ENCODE results near the gene TAL2.

The TAL2 gene

GRCh38 chr9:105662184-105663104, at the start of gene TAL2:
TAL2 (plus strand) TSS chr9:105662457; CDS start chr9:105662497, 40 bp downstream.
- DNase-seq (no peak), ATAC-seq (no peak)
- no peaks in the 10 kb centered on the region for H3K4me1 Mint-ChIP-seq
- H3K9me3 Mint-ChIP-seq, result no peaks in the 10 kb centered on the region
- no peak within 1 kb of the TSS for H3K4me3 Mint-ChIP-seq
- no peak within 1 kb of the TSS for H3K27ac Mint-ChIP-seq
- H3K27me3 Mint-ChIP-seq, result peaks cover 13% of the 10 kb centered on the region
- no peaks in the 10 kb centered on the region for H3K36me3 Mint-ChIP-seq (ENCODE audit: low read depth)

DNA sequence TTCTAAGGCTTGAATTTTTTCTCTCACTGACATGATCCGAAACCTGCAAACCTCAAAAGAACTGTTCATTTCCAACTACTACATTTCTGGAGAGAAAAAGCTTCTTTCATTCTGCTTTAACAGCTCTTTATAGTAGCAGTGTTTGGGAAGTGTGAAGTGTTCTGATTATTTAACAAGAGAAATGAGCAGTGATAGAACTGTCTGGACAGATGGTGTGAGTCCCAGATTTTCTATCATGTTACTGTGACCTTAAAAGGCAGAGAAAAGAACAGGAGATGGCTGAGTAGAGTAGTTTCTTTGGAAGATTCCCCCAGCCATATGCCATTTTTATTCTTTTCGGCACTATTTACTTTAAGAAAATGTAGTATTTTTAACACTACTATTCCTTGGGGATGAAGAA, 41.3 kb upstream of the TAL2 start:
- ATAC-seq (no peak), DNase-seq (no peak)
- Mint-ChIP-seq H3K4me1 (no peaks in the 10 kb centered on the region), H3K36me3 (ENCODE audit: low read depth) (peaks cover 18% of the 10 kb centered on the region), H3K4me3 (no peak overlapping the region), H3K27me3 (no peaks in the 10 kb centered on the region), H3K27ac (no peak overlapping the region), H3K9me3 (no peaks in the 10 kb centered on the region)

- Mint-ChIP-seq H3K4me1 (no peaks in the 10 kb centered on the region), H3K9me3 (no peaks in the 10 kb centered on the region), H3K27me3 (no peaks in the 10 kb centered on the region), H3K36me3 (ENCODE audit: low read depth) (peaks cover 35% of the 10 kb centered on the region), H3K4me3 (no peak overlapping the region), H3K27ac (no peak overlapping the region)
- ATAC-seq, result no peak
- no peak for DNase-seq
Measured at GRCh38 chr9:105625088-105625487, 37.2 kb upstream of the TAL2 start.

DNA sequence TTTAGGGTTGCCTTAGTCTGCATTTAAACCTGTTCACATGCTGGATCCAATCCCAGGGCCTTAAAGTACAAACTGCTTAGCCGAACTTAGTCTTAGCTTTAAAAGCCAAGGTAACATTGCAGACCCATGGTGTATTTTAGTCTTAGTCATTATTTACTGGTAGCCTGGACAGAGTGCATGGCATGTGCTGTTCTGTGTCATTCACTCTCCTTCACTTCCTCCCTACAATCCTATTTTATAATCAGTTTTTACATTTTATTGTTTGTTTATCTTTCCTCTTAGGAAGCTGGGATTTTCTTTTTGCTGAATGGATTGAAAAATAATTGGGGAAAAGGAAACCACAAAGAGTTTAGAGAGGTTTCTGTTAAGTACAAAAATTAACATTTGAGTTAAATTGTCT, 29.4 kb upstream of the TAL2 start:
- ATAC-seq (no peak), DNase-seq (no peak)
- H3K4me1 Mint-ChIP-seq, result no peaks in the 10 kb centered on the region
- no peak overlapping the region for H3K27ac Mint-ChIP-seq
- H3K27me3 Mint-ChIP-seq, result no peaks in the 10 kb centered on the region
- H3K9me3 Mint-ChIP-seq, result no peaks in the 10 kb centered on the region
- peaks cover 27% of the 10 kb centered on the region for H3K36me3 Mint-ChIP-seq (ENCODE audit: low read depth)
- H3K4me3 Mint-ChIP-seq, result no peak overlapping the region

GRCh38 chr9:105633411-105633810, 28.8 kb upstream of the TAL2 start:
- Mint-ChIP-seq H3K27me3 (no peaks in the 10 kb centered on the region), H3K9me3 (no peaks in the 10 kb centered on the region), H3K27ac (peak overlapping the region; percentile 16), H3K4me3 (no peak overlapping the region), H3K36me3 (ENCODE audit: low read depth) (peaks cover 27% of the 10 kb centered on the region), H3K4me1 (no peaks in the 10 kb centered on the region)
- ATAC-seq (no peak), DNase-seq (no peak)

- H3K27ac Mint-ChIP-seq, result no peak overlapping the region
- peaks cover 11% of the 10 kb centered on the region for H3K36me3 Mint-ChIP-seq (ENCODE audit: low read depth)
- no peaks in the 10 kb centered on the region for H3K9me3 Mint-ChIP-seq
- H3K4me3 Mint-ChIP-seq, result no peak overlapping the region
- H3K27me3 Mint-ChIP-seq, result no peaks in the 10 kb centered on the region
- ATAC-seq (no peak), DNase-seq (no peak)
- H3K4me1 Mint-ChIP-seq, result no peaks in the 10 kb centered on the region
Measured at GRCh38 chr9:105636331-105636730, 25.9 kb upstream of the TAL2 start.

GRCh38 chr9:105637787-105638395, 24.4 kb upstream of the TAL2 start:
- Mint-ChIP-seq H3K9me3 (no peaks in the 10 kb centered on the region), H3K27me3 (no peaks in the 10 kb centered on the region), H3K4me1 (no peaks in the 10 kb centered on the region), H3K36me3 (ENCODE audit: low read depth) (peaks cover 11% of the 10 kb centered on the region), H3K27ac (no peak overlapping the region), H3K4me3 (no peak overlapping the region)
- DNase-seq (no peak), ATAC-seq (no peak)

DNA sequence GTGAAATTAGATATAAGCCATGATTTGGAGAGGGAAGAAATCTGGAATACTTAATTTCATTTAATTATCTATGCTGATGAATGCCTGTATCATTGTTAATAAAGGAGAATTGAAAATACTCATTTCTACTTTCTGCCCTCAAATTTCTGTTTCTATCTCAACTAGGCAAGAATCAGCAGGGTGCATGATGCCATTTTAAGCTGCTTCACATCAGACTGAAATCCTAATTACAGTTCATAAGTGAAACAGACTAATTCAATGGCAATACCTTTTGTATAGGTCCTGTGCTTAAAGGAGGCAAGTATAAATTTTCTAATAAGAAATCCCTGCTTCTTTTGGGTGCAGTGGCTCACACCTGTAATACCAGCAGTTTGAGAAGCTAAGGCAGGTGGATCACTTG, 22.3 kb upstream of the TAL2 start:
- H3K27ac Mint-ChIP-seq, result no peak overlapping the region
- DNase-seq (no peak), ATAC-seq (no peak)
- peaks cover 11% of the 10 kb centered on the region for H3K36me3 Mint-ChIP-seq (ENCODE audit: low read depth)
- no peaks in the 10 kb centered on the region for H3K27me3 Mint-ChIP-seq
- H3K9me3 Mint-ChIP-seq, result no peaks in the 10 kb centered on the region
- no peak overlapping the region for H3K4me3 Mint-ChIP-seq
- H3K4me1 Mint-ChIP-seq, result no peaks in the 10 kb centered on the region

- H3K4me1 Mint-ChIP-seq, result no peaks in the 10 kb centered on the region
- DNase-seq, result no peak
- H3K4me3 Mint-ChIP-seq, result no peak overlapping the region
- H3K9me3 Mint-ChIP-seq, result no peaks in the 10 kb centered on the region
- no peak overlapping the region for H3K27ac Mint-ChIP-seq
- H3K27me3 Mint-ChIP-seq, result no peaks in the 10 kb centered on the region
- H3K36me3 Mint-ChIP-seq (ENCODE audit: low read depth), result no peaks in the 10 kb centered on the region
- ATAC-seq, result no peak
Measured at GRCh38 chr9:105643795-105644194, 18.5 kb upstream of the TAL2 start.

DNA sequence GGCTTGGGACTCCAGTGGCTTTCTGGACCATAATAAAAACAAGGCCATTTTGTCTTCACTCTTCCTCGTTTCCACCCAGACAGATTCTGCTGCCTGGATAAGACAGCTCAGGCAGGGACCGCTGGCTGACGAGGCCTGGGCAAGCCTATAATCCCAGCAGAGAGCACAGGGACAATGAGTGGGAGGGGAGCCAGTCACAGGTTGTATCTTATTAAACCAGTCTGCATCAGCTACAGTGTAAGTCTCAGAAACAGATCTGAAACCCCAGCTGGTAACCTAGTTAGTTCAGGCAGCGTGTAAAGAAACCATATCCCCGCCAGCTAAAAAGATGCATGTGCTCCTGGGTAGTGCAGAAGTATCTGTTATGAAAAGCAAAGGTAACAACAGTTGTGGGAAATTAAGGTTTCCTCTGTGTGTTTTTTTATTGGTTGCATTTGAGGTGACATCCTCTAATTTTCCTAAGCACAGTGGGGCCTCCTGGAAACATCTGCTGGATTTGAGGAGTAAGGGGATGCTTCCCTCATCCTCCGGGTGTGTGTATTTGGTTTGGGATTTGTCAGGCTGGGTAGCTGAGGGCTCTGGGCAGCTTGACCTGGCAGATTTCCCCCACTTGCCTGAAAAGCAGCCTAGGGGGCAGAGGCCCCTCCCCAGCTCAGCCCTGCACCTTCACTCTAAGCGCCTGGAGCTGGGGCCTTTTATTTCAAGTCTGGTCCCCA, 15.2 kb upstream of the TAL2 start:
- no peaks in the 10 kb centered on the region for H3K27me3 Mint-ChIP-seq
- DNase-seq, result no peak
- H3K27ac Mint-ChIP-seq, result no peak overlapping the region
- no peak for ATAC-seq
- no peak overlapping the region for H3K4me3 Mint-ChIP-seq
- no peaks in the 10 kb centered on the region for H3K36me3 Mint-ChIP-seq (ENCODE audit: low read depth)
- no peaks in the 10 kb centered on the region for H3K9me3 Mint-ChIP-seq
- no peaks in the 10 kb centered on the region for H3K4me1 Mint-ChIP-seq

GRCh38 chr9:105647595-105648349, 14.5 kb upstream of the TAL2 start:
- no peak for DNase-seq
- H3K4me3 Mint-ChIP-seq, result no peak overlapping the region
- no peak overlapping the region for H3K27ac Mint-ChIP-seq
- no peak for ATAC-seq
- no peaks in the 10 kb centered on the region for H3K4me1 Mint-ChIP-seq
- no peaks in the 10 kb centered on the region for H3K36me3 Mint-ChIP-seq (ENCODE audit: low read depth)
- H3K9me3 Mint-ChIP-seq, result no peaks in the 10 kb centered on the region
- H3K27me3 Mint-ChIP-seq, result no peaks in the 10 kb centered on the region

DNA sequence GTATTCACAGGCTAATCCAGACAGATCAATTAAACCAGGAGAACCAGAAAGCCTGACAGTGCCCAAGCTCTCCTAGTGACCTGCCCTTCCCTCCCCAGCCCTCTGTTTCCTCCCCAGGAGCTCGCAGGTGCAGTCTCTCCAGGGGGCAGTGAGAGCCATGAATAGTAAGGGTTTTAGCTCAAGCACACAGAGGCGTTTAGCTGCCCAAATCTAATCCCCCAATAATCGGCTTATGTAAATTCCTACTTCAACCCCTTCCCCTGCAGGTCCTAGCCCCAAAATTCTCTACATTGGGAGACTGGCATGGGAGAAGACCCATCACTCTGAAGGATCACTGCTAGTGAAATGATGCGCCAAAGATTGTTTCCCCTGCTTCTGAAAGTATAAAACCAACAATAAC, 10.5 kb upstream of the TAL2 start:
- peaks cover 16% of the 10 kb centered on the region for H3K27me3 Mint-ChIP-seq
- ATAC-seq, result no peak
- H3K36me3 Mint-ChIP-seq (ENCODE audit: low read depth), result no peaks in the 10 kb centered on the region
- H3K27ac Mint-ChIP-seq, result no peak overlapping the region
- DNase-seq, result no peak
- peaks cover 4% of the 10 kb centered on the region for H3K4me1 Mint-ChIP-seq
- no peak overlapping the region for H3K4me3 Mint-ChIP-seq
- no peaks in the 10 kb centered on the region for H3K9me3 Mint-ChIP-seq

GRCh38 chr9:105656131-105656921, 5.9 kb upstream of the TAL2 start:
- Mint-ChIP-seq H3K4me3 (peak overlapping the region; percentile 72), H3K27ac (no peak overlapping the region), H3K9me3 (no peaks in the 10 kb centered on the region), H3K4me1 (peaks cover 7% of the 10 kb centered on the region), H3K36me3 (ENCODE audit: low read depth) (no peaks in the 10 kb centered on the region), H3K27me3 (peaks cover 35% of the 10 kb centered on the region)
- ATAC-seq (peak; percentile 63), DNase-seq (peak; percentile 23)

GRCh38 chr9:105658351-105658750, 3.9 kb upstream of the TAL2 start:
- H3K27ac Mint-ChIP-seq, result no peak overlapping the region
- DNase-seq (no peak), ATAC-seq (no peak)
- no peak overlapping the region for H3K4me3 Mint-ChIP-seq
- no peaks in the 10 kb centered on the region for H3K36me3 Mint-ChIP-seq (ENCODE audit: low read depth)
- peaks cover 7% of the 10 kb centered on the region for H3K4me1 Mint-ChIP-seq
- H3K9me3 Mint-ChIP-seq, result no peaks in the 10 kb centered on the region
- H3K27me3 Mint-ChIP-seq, result peaks cover 35% of the 10 kb centered on the region
